Anterior cingulate cortex (tissue), 58 donors: Measurements from ENCODE around the gene PLEKHG2.

ENCODE experiments used
- DNase-seq, 58 donors: peaks; one replicate each; lab custom pipeline; 2025; lab: John Stamatoyannopoulos, UW

The PLEKHG2 gene

GRCh38 chr19:39415111-39416046, 2.9 kb downstream of the PLEKHG2 start:
- DNase-seq, result no peak

- no peak for DNase-seq
Measured at GRCh38 chr19:39416152-39417120, 4.0 kb downstream of the PLEKHG2 start.

GRCh38 chr19:39417463-39418181, 5.2 kb downstream of the PLEKHG2 start:
- DNase-seq, result no peak

- no peak for DNase-seq
Measured at GRCh38 chr19:39419003-39419402, 6.5 kb downstream of the PLEKHG2 start.

GRCh38 chr19:39420769-39421168, 8.3 kb downstream of the PLEKHG2 start:
- no peak for DNase-seq

GRCh38 chr19:39422020-39422419, 9.6 kb downstream of the PLEKHG2 start:
- DNase-seq, result no peak

- DNase-seq, result no peak
Measured at GRCh38 chr19:39423258-39424086, 11.0 kb downstream of the PLEKHG2 start.

GRCh38 chr19:39424934-39425333, 12.5 kb downstream of the PLEKHG2 start:
- DNase-seq, result no peak

GRCh38 chr19:39425744-39426143, 13.3 kb downstream of the PLEKHG2 start:
- DNase-seq, result no peak

- DNase-seq, result no peak
Measured at GRCh38 chr19:39426170-39426569, 13.7 kb downstream of the PLEKHG2 start.

- DNase-seq, result no peak
Measured at GRCh38 chr19:39427707-39428106, 15.2 kb downstream of the PLEKHG2 start.

GRCh38 chr19:39428283-39429112, 16.0 kb downstream of the PLEKHG2 start:
- DNase-seq, result no peak

GRCh38 chr19:39430675-39431593, 18.5 kb downstream of the PLEKHG2 start:
- no peak for DNase-seq

- no peak for DNase-seq
Measured at GRCh38 chr19:39432677-39433025, 20.2 kb downstream of the PLEKHG2 start.

- no peak for DNase-seq
Measured at GRCh38 chr19:39433480-39434079, 21.1 kb downstream of the PLEKHG2 start.

- DNase-seq, result no peak
Measured at GRCh38 chr19:39434123-39435076, 21.9 kb downstream of the PLEKHG2 start.
